ENCODE data around the gene FBXO2. TPM values are rescaled to one million over a fixed set of nuclear protein-coding genes. Genes with fewer than 3 reads are reported as not detected.

FBXO2 gene
- total RNA-seq, 1 experiment from 2014 or later = 81.1 TPM

DNA sequence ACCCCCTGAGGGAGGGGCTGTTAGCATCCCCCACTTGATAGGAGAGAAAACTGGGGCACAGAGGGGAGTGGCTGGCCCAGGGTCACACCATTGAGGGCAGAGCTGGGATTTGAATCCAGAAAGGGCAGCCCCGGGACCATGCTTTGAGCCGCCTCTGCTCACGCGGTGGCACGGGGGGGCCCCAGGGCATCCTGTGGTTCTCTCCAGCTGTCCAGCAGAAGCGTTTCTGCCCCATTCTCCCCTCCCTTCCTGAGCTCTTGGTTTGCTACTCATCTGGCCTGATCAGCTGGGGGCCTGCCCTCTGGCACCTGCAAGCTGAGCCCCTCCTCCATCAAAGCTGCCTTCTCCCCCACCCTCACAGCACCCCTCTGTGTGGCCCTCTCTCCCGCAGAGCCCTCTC is 37.5 kb downstream of the FBXO2 start (continued):
- TF ChIP-seq POLR2A (IDR thresholded peaks at IDR 0.05; ENCODE audit: borderline replicate concordance, extremely low read depth, insufficient read depth, insufficient read length) (no peak), CEBPB (IDR thresholded peaks at IDR 0.05; ENCODE audit: low read depth) (no peak), FOSL1 (IDR thresholded peaks at IDR 0.05; ENCODE audit: low read depth) (no peak), SIN3A (IDR thresholded peaks at IDR 0.05; ENCODE audit: low read depth) (no peak), JUND (IDR thresholded peaks at IDR 0.05) (no peak), CTCF (IDR thresholded peaks at IDR 0.05 in 2 of 3, conservative IDR thresholded peaks at IDR 0.05 in 1 of 3; ENCODE audit: borderline replicate concordance in 1 of 3, insufficient read depth in 1 of 3, low read depth in 2 of 3, low read length in 2 of 3) (no peak), RAD21 (IDR thresholded peaks at IDR 0.05; ENCODE audit: low read depth) (no peak)
- TF ChIP-seq, protein P1, sequence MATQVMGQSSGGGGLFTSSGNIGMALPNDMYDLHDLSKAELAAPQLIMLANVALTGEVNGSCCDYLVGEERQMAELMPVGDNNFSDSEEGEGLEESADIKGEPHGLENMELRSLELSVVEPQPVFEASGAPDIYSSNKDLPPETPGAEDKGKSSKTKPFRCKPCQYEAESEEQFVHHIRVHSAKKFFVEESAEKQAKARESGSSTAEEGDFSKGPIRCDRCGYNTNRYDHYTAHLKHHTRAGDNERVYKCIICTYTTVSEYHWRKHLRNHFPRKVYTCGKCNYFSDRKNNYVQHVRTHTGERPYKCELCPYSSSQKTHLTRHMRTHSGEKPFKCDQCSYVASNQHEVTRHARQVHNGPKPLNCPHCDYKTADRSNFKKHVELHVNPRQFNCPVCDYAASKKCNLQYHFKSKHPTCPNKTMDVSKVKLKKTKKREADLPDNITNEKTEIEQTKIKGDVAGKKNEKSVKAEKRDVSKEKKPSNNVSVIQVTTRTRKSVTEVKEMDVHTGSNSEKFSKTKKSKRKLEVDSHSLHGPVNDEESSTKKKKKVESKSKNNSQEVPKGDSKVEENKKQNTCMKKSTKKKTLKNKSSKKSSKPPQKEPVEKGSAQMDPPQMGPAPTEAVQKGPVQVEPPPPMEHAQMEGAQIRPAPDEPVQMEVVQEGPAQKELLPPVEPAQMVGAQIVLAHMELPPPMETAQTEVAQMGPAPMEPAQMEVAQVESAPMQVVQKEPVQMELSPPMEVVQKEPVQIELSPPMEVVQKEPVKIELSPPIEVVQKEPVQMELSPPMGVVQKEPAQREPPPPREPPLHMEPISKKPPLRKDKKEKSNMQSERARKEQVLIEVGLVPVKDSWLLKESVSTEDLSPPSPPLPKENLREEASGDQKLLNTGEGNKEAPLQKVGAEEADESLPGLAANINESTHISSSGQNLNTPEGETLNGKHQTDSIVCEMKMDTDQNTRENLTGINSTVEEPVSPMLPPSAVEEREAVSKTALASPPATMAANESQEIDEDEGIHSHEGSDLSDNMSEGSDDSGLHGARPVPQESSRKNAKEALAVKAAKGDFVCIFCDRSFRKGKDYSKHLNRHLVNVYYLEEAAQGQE (IDR thresholded peaks at IDR 0.05; ENCODE audit: low read depth) = no peak

DNA sequence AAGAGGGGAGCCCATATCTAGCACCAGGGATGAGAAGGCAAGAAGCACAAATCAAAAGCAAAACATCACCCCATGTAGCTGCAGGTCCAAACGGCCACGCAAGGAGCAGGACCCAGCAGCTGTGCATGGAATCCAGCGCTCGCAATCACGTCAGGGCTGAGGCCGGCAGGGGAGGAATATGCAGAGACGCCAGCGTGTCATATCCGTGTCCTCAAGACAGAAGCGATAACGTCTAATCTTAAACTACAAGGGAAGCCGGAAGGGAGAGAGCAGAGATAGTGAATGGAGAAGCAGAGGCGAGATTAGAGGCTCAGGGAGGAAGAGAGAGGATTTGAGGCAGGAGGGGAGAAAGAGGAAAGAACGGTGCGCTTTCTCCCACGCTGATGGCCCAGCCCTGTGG is 39.1 kb downstream of the FBXO2 start:
- Histone ChIP-seq H3K36me3 (ENCODE audit: control insufficient read depth in 1 of 2, insufficient read depth in 2 of 2, low read length in 2 of 2) (no peaks in the 10 kb centered on the region), H3K79me2 (ENCODE audit: insufficient read depth, low read length) (no peaks in the 10 kb centered on the region), H3K4me1 (ENCODE audit: control insufficient read depth in 1 of 2, insufficient read depth in 2 of 2, low read length in 2 of 2) (no peaks in the 10 kb centered on the region), H3K4me2 (ENCODE audit: low read length) (no peak overlapping the region), H3K27me3 (ENCODE audit: insufficient read depth, low read length) (no peaks in the 10 kb centered on the region), H3K27ac (ENCODE audit: low read depth, low read length) (no peak overlapping the region), H3K4me3 (replicated peaks in 1 of 2; ENCODE audit: low read depth in 1 of 2, low read length in 2 of 2) (no peak overlapping the region), H2AFZ (ENCODE audit: low read depth, low read length, poor library complexity, severe bottlenecking) (no peak overlapping the region), H3K9ac (ENCODE audit: low read length) (no peak overlapping the region), H3K9me2 (ENCODE audit: insufficient read depth) (no peaks in the 10 kb centered on the region), H3K9me3 (ENCODE audit: control insufficient read depth in 1 of 2, insufficient read depth in 1 of 2, low read depth in 1 of 2, low read length in 2 of 2) (no peaks in the 10 kb centered on the region), H4K20me1 (ENCODE audit: insufficient read depth) (no peaks in the 10 kb centered on the region)
- DNase-seq (ENCODE audit: low read depth, low spot score) (no peak), ATAC-seq (no peak)
- intact Hi-C loops (cut with micrococcal nuclease) = no loop called here
- no TSS peak for BruUV-seq (replicated peaks)
- ChIA-PET POLR2A (no interaction called here), CTCF (interaction anchor here (1.1 kb wide), 1 partner anchor 577 kb away, joined by 3 read pairs; no protein-coding TSS in a partner anchor), RAD21 (ENCODE audit: low non-redundant PET in 1 of 2, low total read pairs in 2 of 2, uncharacterized antibody in 2 of 2, unreplicated experiment in 2 of 2) (no interaction called here)
- TF ChIP-seq, protein P2, sequence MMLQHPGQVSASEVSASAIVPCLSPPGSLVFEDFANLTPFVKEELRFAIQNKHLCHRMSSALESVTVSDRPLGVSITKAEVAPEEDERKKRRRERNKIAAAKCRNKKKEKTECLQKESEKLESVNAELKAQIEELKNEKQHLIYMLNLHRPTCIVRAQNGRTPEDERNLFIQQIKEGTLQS (IDR thresholded peaks at IDR 0.05) = no peak
- TF ChIP-seq, protein P3, sequence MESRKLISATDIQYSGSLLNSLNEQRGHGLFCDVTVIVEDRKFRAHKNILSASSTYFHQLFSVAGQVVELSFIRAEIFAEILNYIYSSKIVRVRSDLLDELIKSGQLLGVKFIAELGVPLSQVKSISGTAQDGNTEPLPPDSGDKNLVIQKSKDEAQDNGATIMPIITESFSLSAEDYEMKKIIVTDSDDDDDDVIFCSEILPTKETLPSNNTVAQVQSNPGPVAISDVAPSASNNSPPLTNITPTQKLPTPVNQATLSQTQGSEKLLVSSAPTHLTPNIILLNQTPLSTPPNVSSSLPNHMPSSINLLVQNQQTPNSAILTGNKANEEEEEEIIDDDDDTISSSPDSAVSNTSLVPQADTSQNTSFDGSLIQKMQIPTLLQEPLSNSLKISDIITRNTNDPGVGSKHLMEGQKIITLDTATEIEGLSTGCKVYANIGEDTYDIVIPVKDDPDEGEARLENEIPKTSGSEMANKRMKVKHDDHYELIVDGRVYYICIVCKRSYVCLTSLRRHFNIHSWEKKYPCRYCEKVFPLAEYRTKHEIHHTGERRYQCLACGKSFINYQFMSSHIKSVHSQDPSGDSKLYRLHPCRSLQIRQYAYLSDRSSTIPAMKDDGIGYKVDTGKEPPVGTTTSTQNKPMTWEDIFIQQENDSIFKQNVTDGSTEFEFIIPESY (IDR thresholded peaks at IDR 0.05; ENCODE audit: extremely low read depth, insufficient replicate concordance, low read length) = no peak
- TF ChIP-seq CBX3 (IDR thresholded peaks at IDR 0.05; ENCODE audit: low read depth) (no peak), EZH2phosphoT487 (IDR thresholded peaks at IDR 0.05; ENCODE audit: borderline replicate concordance) (no peak)
- TF ChIP-seq, protein P4, sequence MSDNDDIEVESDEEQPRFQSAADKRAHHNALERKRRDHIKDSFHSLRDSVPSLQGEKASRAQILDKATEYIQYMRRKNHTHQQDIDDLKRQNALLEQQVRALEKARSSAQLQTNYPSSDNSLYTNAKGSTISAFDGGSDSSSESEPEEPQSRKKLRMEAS (IDR thresholded peaks at IDR 0.05) = no peak
